ENCODE results near the gene LYPLA2. TPM values are rescaled to one million over a fixed set of nuclear protein-coding genes. Genes with fewer than 3 reads are reported as not detected.

LYPLA2 gene
- 73.6 and 131 TPM in 2 replicates for total RNA-seq
- 124 and 150 TPM in 2 replicates for polyA plus RNA-seq

GRCh38 chr1:23790696-23791515 lies at the start of gene LYPLA2:
LYPLA2 (plus strand) TSS chr1:23791145; CDS start chr1:23792683, 1,538 bp downstream.
- no peak for TF ChIP-seq CTCF (IDR thresholded peaks at IDR 0.05; ENCODE audit: low read depth, low read length)
- H3K27ac ChIP-seq, result peak within 1 kb of the TSS; percentile 64
- DNase-seq (ENCODE audit: low read depth in 1 of 2, low spot score in 1 of 2), result peak; percentile 94 to 96

GRCh38 chr1:23741609-23742008 lies 49.3 kb upstream of the LYPLA2 start:
- H3K27me3 ChIP-seq, result no peaks in the 10 kb centered on the region
- no peaks in the 10 kb centered on the region for H3K36me3 ChIP-seq
- no peak for DNase-seq (ENCODE audit: low read depth in 1 of 2, low spot score in 1 of 2)
- no peak overlapping the region for H3K4me3 ChIP-seq
- H3K27ac ChIP-seq, result no peak overlapping the region
- peaks cover 13% of the 10 kb centered on the region for H3K4me1 ChIP-seq (ENCODE audit: low read depth)
- TF ChIP-seq CTCF (IDR thresholded peaks at IDR 0.05; ENCODE audit: low read depth, low read length), result no peak
- no peaks in the 10 kb centered on the region for H3K9me3 ChIP-seq (ENCODE audit: low read depth)

More at GRCh38 chr1:23790696-23791515, at the start of gene LYPLA2:
- no peaks in the 10 kb centered on the region for H3K27me3 ChIP-seq
- H3K9me3 ChIP-seq (ENCODE audit: low read depth), result no peaks in the 10 kb centered on the region
- H3K4me1 ChIP-seq (ENCODE audit: low read depth), result peaks cover 6% of the 10 kb centered on the region
- H3K36me3 ChIP-seq, result peaks cover 21% of the 10 kb centered on the region
- H3K4me3 ChIP-seq, result peak within 1 kb of the TSS; percentile 89

- H3K27me3 ChIP-seq, result no peaks in the 10 kb centered on the region
- peak overlapping the region; percentile 66 for H3K4me3 ChIP-seq
- peak overlapping the region; percentile 63 for H3K27ac ChIP-seq
- DNase-seq (ENCODE audit: low read depth in 1 of 2, low spot score in 1 of 2), result peak in 1 of 2 donors; percentile 23
- peaks cover 11% of the 10 kb centered on the region for H3K4me1 ChIP-seq (ENCODE audit: low read depth)
- no peaks in the 10 kb centered on the region for H3K9me3 ChIP-seq (ENCODE audit: low read depth)
- peaks cover under 1% of the 10 kb centered on the region for H3K36me3 ChIP-seq
- TF ChIP-seq CTCF (IDR thresholded peaks at IDR 0.05; ENCODE audit: low read depth, low read length), result no peak
These were observed 48.2 kb upstream of the LYPLA2 start for GRCh38 chr1:23742670-23743286.

GRCh38 chr1:23743287-23744152 lies 47.4 kb upstream of the LYPLA2 start, which contains the start of gene ELOA:
ELOA (plus strand) TSS chr1:23743471; CDS start chr1:23743504, 33 bp downstream.
- H3K4me1 ChIP-seq (ENCODE audit: low read depth), result peaks cover 13% of the 10 kb centered on the region
- TF ChIP-seq CTCF (IDR thresholded peaks at IDR 0.05; ENCODE audit: low read depth, low read length), result no peak
- H3K4me3 ChIP-seq, result peak within 1 kb of the TSS; percentile 66
- H3K9me3 ChIP-seq (ENCODE audit: low read depth), result no peaks in the 10 kb centered on the region
- H3K36me3 ChIP-seq, result peaks cover 4% of the 10 kb centered on the region
- peak; percentile 71 to 87 for DNase-seq (ENCODE audit: low read depth in 1 of 2, low spot score in 1 of 2)
- H3K27ac ChIP-seq, result peak within 1 kb of the TSS; percentile 63
- no peaks in the 10 kb centered on the region for H3K27me3 ChIP-seq

GRCh38 chr1:23745515-23745914 lies 45.4 kb upstream of the LYPLA2 start:
- Histone ChIP-seq H3K4me1 (ENCODE audit: low read depth) (peaks cover 13% of the 10 kb centered on the region), H3K27me3 (no peaks in the 10 kb centered on the region), H3K9me3 (ENCODE audit: low read depth) (no peaks in the 10 kb centered on the region), H3K27ac (no peak overlapping the region), H3K36me3 (peaks cover 14% of the 10 kb centered on the region), H3K4me3 (no peak overlapping the region)
- DNase-seq (ENCODE audit: low read depth in 1 of 2, low spot score in 1 of 2), result peak in 1 of 2 donors; percentile 56
- peak; percentile 50 for TF ChIP-seq CTCF (IDR thresholded peaks at IDR 0.05; ENCODE audit: low read depth, low read length)

All from cardiac muscle cell (in vitro differentiated cells and primary cell).